ENCODE data around the gene SYNDIG1L. TPM values are rescaled to one million over a fixed set of nuclear protein-coding genes. Genes with fewer than 3 reads are reported as not detected.

SYNDIG1L gene
- total RNA-seq, 1 experiment from 2014 or later: not detected

DNA sequence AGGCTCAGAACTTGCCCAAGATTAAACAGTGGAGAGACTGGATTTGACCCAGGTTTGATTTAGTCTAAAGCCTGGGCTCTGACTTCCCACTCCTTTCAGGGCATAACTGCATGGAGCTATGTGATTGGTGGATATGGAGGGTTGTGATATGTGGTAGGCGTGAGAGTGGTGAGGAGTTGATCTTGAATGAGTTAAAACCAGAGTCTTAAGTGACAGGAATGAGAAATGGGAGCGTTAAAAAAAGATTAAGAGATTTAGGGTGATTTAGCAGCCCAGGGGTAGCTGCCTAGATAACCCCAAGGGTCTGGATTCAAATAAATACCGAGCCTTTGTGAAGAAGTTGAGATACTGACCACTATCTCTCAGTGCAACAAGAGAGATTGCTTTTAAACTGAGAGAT is 8.4 kb downstream of the SYNDIG1L start:
- Histone ChIP-seq H3K4me1 (ENCODE audit: insufficient read depth, low read length) (no peaks in the 10 kb centered on the region), H3K36me3 (ENCODE audit: low read depth, low read length) (no peaks in the 10 kb centered on the region), H3K79me2 (ENCODE audit: low read length) (no peaks in the 10 kb centered on the region), H3K9ac (ENCODE audit: low read length) (no peak overlapping the region), H3K27me3 (ENCODE audit: low read length) (peaks cover 95% of the 10 kb centered on the region), H2AFZ (ENCODE audit: low read length) (no peak overlapping the region), H3K27ac (ENCODE audit: low read length) (no peak overlapping the region), H3K9me2 (replicated peaks; ENCODE audit: low read length) (no peaks in the 10 kb centered on the region), H3K4me2 (ENCODE audit: low read length) (no peak overlapping the region), H3K4me3 (ENCODE audit: low read length) (no peak overlapping the region), H4K20me1 (ENCODE audit: low read length) (no peaks in the 10 kb centered on the region), H3F3A (ENCODE audit: low read length, unreplicated experiment) (no peaks in the 10 kb centered on the region), H3K9me3 (ENCODE audit: low read length) (no peaks in the 10 kb centered on the region)
- intact Hi-C loops (cut with micrococcal nuclease): no loop called here
- DNase-seq: no peak
- ChIA-PET CTCF (no interaction called here), POLR2A (ENCODE audit: unreplicated experiment) (interaction anchor here (0.6 kb wide), 1 partner anchor 23 kb away, joined by 3 read pairs; no protein-coding TSS in a partner anchor)
- ATAC-seq: no peak
- no TSS peak for BruUV-seq (replicated peaks)
- TF ChIP-seq EZH2 (IDR thresholded peaks at IDR 0.05; ENCODE audit: low read length, unreplicated experiment): no peak
- no peak for TF ChIP-seq EZH2phosphoT487 (IDR thresholded peaks at IDR 0.05; ENCODE audit: borderline replicate concordance, low read length)
- TF ChIP-seq, protein P1, sequence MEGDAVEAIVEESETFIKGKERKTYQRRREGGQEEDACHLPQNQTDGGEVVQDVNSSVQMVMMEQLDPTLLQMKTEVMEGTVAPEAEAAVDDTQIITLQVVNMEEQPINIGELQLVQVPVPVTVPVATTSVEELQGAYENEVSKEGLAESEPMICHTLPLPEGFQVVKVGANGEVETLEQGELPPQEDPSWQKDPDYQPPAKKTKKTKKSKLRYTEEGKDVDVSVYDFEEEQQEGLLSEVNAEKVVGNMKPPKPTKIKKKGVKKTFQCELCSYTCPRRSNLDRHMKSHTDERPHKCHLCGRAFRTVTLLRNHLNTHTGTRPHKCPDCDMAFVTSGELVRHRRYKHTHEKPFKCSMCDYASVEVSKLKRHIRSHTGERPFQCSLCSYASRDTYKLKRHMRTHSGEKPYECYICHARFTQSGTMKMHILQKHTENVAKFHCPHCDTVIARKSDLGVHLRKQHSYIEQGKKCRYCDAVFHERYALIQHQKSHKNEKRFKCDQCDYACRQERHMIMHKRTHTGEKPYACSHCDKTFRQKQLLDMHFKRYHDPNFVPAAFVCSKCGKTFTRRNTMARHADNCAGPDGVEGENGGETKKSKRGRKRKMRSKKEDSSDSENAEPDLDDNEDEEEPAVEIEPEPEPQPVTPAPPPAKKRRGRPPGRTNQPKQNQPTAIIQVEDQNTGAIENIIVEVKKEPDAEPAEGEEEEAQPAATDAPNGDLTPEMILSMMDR (conservative IDR thresholded peaks at IDR 0.05; ENCODE audit: low read depth, low read length): no peak

DNA sequence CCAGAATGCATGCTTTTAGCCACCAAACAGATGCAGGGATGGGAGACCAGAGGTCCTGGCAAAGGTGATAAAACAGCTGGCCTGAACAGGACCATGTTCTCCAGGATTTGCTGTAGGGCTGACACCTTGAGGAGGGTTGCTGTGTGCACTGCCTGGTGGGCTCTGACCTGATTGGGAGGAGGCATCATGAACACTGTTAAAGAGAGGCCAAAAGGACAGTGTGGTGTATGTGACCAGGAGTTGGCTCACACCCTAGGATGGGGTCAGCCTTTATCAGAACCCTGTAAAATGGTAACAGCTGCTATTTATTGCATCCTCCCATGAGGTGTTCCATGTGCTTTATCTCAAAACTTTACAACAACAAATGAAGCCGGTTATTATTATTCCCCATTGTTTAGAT is 8.8 kb downstream of the SYNDIG1L start:
- peaks cover 95% of the 10 kb centered on the region for H3K27me3 ChIP-seq (ENCODE audit: low read length)
- H3K36me3 ChIP-seq (ENCODE audit: low read depth, low read length): no peaks in the 10 kb centered on the region
- H3K4me2 ChIP-seq (ENCODE audit: low read length): no peak overlapping the region
- ChIA-PET POLR2A (ENCODE audit: unreplicated experiment) (no interaction called here), CTCF (no interaction called here)
- intact Hi-C loops (cut with micrococcal nuclease): no loop called here
- no peak overlapping the region for H3K4me3 ChIP-seq (ENCODE audit: low read length)
- no peak overlapping the region for H2AFZ ChIP-seq (ENCODE audit: low read length)
- H3K9me2 ChIP-seq (replicated peaks; ENCODE audit: low read length): no peaks in the 10 kb centered on the region
- H3K79me2 ChIP-seq (ENCODE audit: low read length): no peaks in the 10 kb centered on the region
- TF ChIP-seq, protein P1 (conservative IDR thresholded peaks at IDR 0.05; ENCODE audit: low read depth, low read length): no peak
- TF ChIP-seq EZH2phosphoT487 (IDR thresholded peaks at IDR 0.05; ENCODE audit: borderline replicate concordance, low read length): no peak
- TF ChIP-seq EZH2 (IDR thresholded peaks at IDR 0.05; ENCODE audit: low read length, unreplicated experiment): no peak
- no TSS peak for BruUV-seq (replicated peaks)
- H3K9ac ChIP-seq (ENCODE audit: low read length): no peak overlapping the region
- H4K20me1 ChIP-seq (ENCODE audit: low read length): no peaks in the 10 kb centered on the region
- DNase-seq: no peak
- H3K4me1 ChIP-seq (ENCODE audit: insufficient read depth, low read length): no peaks in the 10 kb centered on the region
- H3K9me3 ChIP-seq (ENCODE audit: low read length): no peaks in the 10 kb centered on the region
- H3K27ac ChIP-seq (ENCODE audit: low read length): no peak overlapping the region
- no peak for ATAC-seq
- H3F3A ChIP-seq (ENCODE audit: low read length, unreplicated experiment): no peaks in the 10 kb centered on the region

DNA sequence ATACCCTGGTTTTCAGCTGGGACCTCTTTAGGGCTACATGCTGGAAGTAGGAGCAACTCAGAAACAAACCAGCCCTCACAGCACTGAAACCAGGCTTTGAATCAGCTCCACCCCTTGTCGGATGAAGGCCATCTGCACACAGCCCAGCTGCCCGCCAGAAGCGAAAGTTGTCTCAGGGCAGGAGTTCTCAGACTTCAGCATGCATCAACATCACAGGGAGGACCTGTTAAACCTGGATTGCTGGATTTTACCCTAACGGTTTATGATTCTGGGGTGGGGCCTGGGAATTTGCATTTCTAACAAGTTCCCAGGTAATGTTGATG is 10.9 kb downstream of the SYNDIG1L start:
- Histone ChIP-seq H3K79me2 (ENCODE audit: low read length) (no peaks in the 10 kb centered on the region), H3K4me1 (ENCODE audit: insufficient read depth, low read length) (no peaks in the 10 kb centered on the region), H3K36me3 (ENCODE audit: low read depth, low read length) (no peaks in the 10 kb centered on the region), H2AFZ (ENCODE audit: low read length) (no peak overlapping the region), H3K9me3 (ENCODE audit: low read length) (no peaks in the 10 kb centered on the region), H3K27me3 (ENCODE audit: low read length) (peaks cover 79% of the 10 kb centered on the region), H3K4me2 (ENCODE audit: low read length) (no peak overlapping the region), H3F3A (ENCODE audit: low read length, unreplicated experiment) (no peaks in the 10 kb centered on the region), H4K20me1 (ENCODE audit: low read length) (no peaks in the 10 kb centered on the region), H3K27ac (ENCODE audit: low read length) (no peak overlapping the region), H3K4me3 (ENCODE audit: low read length) (no peak overlapping the region), H3K9ac (ENCODE audit: low read length) (no peak overlapping the region), H3K9me2 (replicated peaks; ENCODE audit: low read length) (no peaks in the 10 kb centered on the region)
- DNase-seq: no peak
- intact Hi-C loops (cut with micrococcal nuclease): no loop called here
- no peak for ATAC-seq
- TF ChIP-seq EZH2phosphoT487 (IDR thresholded peaks at IDR 0.05; ENCODE audit: borderline replicate concordance, low read length) (no peak), EZH2 (IDR thresholded peaks at IDR 0.05; ENCODE audit: low read length, unreplicated experiment) (no peak)
- TF ChIP-seq, protein P1 (conservative IDR thresholded peaks at IDR 0.05; ENCODE audit: low read depth, low read length): no peak
- no TSS peak for BruUV-seq (replicated peaks)
- POLR2A ChIA-PET (ENCODE audit: unreplicated experiment): no interaction called here
- CTCF ChIA-PET: interaction anchor here (0.6 kb wide), 1 partner anchor 438 kb away, joined by 5 read pairs; no protein-coding TSS in a partner anchor
